ENCODE measurements around the gene CACNG6. TPM values are rescaled to one million over a fixed set of nuclear protein-coding genes. Genes with fewer than 3 reads are reported as not detected.

Gene CACNG6
- total RNA-seq, 1 experiment from 2014 or later = 2.0 TPM

GRCh38 chr19:53980539-53981375 lies 10.7 kb upstream of the CACNG6 start:
- peak in 1 of 2 experiments; percentile 22 for DNase-seq
- Histone ChIP-seq H3K27me3 (peaks cover 3% of the 10 kb centered on the region; the same call in 1 of the 2 replicates), H3K4me1 (no peaks in the 10 kb centered on the region), H3K27ac (no peak overlapping the region), H3K4me3 (peak overlapping the region; percentile 47), H3K36me3 (no peaks in the 10 kb centered on the region), H3K9me3 (replicated peaks) (no peaks in the 10 kb centered on the region)

- no peak for DNase-seq
- H3K4me1 ChIP-seq = no peaks in the 10 kb centered on the region
- H3K27me3 ChIP-seq = peaks cover 3% of the 10 kb centered on the region; the same call in 1 of the 2 replicates
- no peak overlapping the region for H3K4me3 ChIP-seq
- no peaks in the 10 kb centered on the region for H3K36me3 ChIP-seq
- H3K9me3 ChIP-seq (replicated peaks) = no peaks in the 10 kb centered on the region
- no peak overlapping the region for H3K27ac ChIP-seq
These were observed 10.0 kb upstream of the CACNG6 start for GRCh38 chr19:53981376-53981951.

GRCh38 chr19:53982001-53982451 lies 9.4 kb upstream of the CACNG6 start:
- DNase-seq = no peak
- H3K27me3 ChIP-seq = peaks cover 3% of the 10 kb centered on the region; the same call in 1 of the 2 replicates
- no peak overlapping the region for H3K4me3 ChIP-seq
- H3K36me3 ChIP-seq = no peaks in the 10 kb centered on the region
- H3K27ac ChIP-seq = no peak overlapping the region
- no peaks in the 10 kb centered on the region for H3K9me3 ChIP-seq (replicated peaks)
- no peaks in the 10 kb centered on the region for H3K4me1 ChIP-seq

DNA sequence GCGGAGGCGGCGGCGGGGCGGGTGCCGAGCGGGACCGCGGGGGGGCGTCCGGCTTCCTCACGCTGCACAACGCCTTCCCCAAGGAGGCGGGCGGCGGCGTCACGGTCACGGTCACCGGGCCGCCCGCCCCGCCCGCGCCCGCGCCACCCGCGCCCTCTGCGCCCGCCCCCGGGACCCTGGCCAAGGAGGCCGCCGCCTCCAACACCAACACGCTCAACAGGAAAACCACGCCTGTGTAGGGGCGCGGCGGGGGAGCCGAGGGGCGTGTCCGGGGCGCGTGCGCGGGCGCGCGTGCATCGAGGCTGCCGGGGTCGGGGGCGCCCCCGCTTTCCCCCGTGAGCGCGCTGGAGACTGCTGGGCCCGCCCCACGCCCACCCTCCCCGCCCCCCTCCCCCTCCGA lies 8.8 kb upstream of the CACNG6 start:
- no peak overlapping the region for H3K27ac ChIP-seq
- peaks cover 3% of the 10 kb centered on the region; the same call in 1 of the 2 replicates for H3K27me3 ChIP-seq
- DNase-seq = no peak
- no peak overlapping the region for H3K4me3 ChIP-seq
- no peaks in the 10 kb centered on the region for H3K36me3 ChIP-seq
- no peaks in the 10 kb centered on the region for H3K9me3 ChIP-seq (replicated peaks)
- no peaks in the 10 kb centered on the region for H3K4me1 ChIP-seq

GRCh38 chr19:53983457-53984289 lies 7.8 kb upstream of the CACNG6 start:
- Histone ChIP-seq H3K27me3 (peaks cover 3% of the 10 kb centered on the region; the same call in 1 of the 2 replicates), H3K4me3 (no peak overlapping the region)
- DNase-seq = no peak

DNA sequence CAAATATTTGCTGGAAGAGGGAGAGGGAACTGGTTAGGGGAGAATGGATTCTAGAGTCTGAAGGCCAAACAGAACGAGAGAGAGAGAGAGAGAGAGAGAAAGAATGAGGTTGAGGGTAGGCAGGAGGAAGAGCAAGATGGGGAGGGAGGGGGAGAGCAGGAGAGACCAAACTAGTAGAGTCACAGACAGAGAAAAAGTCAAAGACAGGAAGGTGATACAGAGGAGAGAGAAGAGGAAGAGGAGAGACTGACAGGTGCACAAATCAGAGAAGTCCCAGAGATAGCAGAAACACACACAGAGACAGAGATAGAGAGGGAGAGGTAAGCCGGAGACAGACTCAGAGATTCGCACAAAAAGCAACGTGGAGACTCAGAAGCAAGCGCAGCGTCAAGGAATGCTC lies 5.6 kb upstream of the CACNG6 start:
- no peak for DNase-seq
- H3K27me3 ChIP-seq = no peaks in the 10 kb centered on the region
- H3K9me3 ChIP-seq (replicated peaks) = no peaks in the 10 kb centered on the region
- no peaks in the 10 kb centered on the region for H3K4me1 ChIP-seq
- H3K36me3 ChIP-seq = no peaks in the 10 kb centered on the region
- H3K27ac ChIP-seq = no peak overlapping the region
- no peak overlapping the region for H3K4me3 ChIP-seq

More at GRCh38 chr19:53983457-53984289, 7.8 kb upstream of the CACNG6 start:
- Histone ChIP-seq H3K36me3 (no peaks in the 10 kb centered on the region), H3K4me1 (no peaks in the 10 kb centered on the region), H3K9me3 (replicated peaks) (no peaks in the 10 kb centered on the region), H3K27ac (no peak overlapping the region)

GRCh38 chr19:53988981-53989380 lies 2.5 kb upstream of the CACNG6 start:
- no peak for DNase-seq
- Histone ChIP-seq H3K27ac (no peak overlapping the region), H3K36me3 (no peaks in the 10 kb centered on the region), H3K4me1 (peaks cover 4% of the 10 kb centered on the region; the same call in 1 of the 2 replicates), H3K27me3 (no peaks in the 10 kb centered on the region), H3K4me3 (no peak overlapping the region), H3K9me3 (replicated peaks) (no peaks in the 10 kb centered on the region)

GRCh38 chr19:53989600-53990533 lies 1.6 kb upstream of the CACNG6 start:
- H3K36me3 ChIP-seq = no peaks in the 10 kb centered on the region
- DNase-seq = no peak
- peaks cover 4% of the 10 kb centered on the region; the same call in 1 of the 2 replicates for H3K4me1 ChIP-seq
- no peaks in the 10 kb centered on the region for H3K9me3 ChIP-seq (replicated peaks)
- no peak overlapping the region for H3K4me3 ChIP-seq
- no peak overlapping the region for H3K27ac ChIP-seq
- no peaks in the 10 kb centered on the region for H3K27me3 ChIP-seq

- Histone ChIP-seq H3K27ac (no peak overlapping the region), H3K4me1 (peaks cover 4% of the 10 kb centered on the region; the same call in 1 of the 2 replicates), H3K27me3 (no peaks in the 10 kb centered on the region), H3K9me3 (replicated peaks) (no peaks in the 10 kb centered on the region), H3K4me3 (peak overlapping the region; percentile 61), H3K36me3 (no peaks in the 10 kb centered on the region)
- no peak for DNase-seq
These were observed 774 bp downstream of the CACNG6 start for GRCh38 chr19:53992211-53992610.

DNA sequence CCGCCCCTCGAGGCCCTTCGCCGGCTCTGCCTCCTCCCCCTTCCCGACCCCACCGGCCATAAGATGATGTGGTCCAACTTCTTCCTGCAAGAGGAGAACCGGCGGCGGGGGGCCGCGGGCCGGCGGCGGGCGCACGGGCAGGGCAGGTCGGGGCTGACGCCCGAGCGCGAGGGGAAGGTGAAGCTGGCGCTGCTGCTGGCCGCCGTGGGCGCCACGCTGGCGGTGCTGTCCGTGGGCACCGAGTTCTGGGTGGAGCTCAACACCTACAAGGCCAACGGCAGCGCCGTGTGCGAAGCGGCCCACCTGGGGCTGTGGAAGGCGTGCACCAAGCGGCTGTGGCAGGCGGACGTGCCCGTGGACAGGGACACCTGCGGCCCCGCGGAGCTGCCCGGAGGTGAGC lies 1.4 kb downstream of the CACNG6 start:
- no peaks in the 10 kb centered on the region for H3K9me3 ChIP-seq (replicated peaks)
- H3K27ac ChIP-seq = no peak overlapping the region
- H3K36me3 ChIP-seq = no peaks in the 10 kb centered on the region
- peaks cover 4% of the 10 kb centered on the region; the same call in 1 of the 2 replicates for H3K4me1 ChIP-seq
- no peak for DNase-seq
- no peaks in the 10 kb centered on the region for H3K27me3 ChIP-seq
- no peak overlapping the region for H3K4me3 ChIP-seq

- Histone ChIP-seq H3K4me1 (peaks cover 4% of the 10 kb centered on the region; the same call in 1 of the 2 replicates), H3K4me3 (no peak overlapping the region), H3K9me3 (replicated peaks) (no peaks in the 10 kb centered on the region), H3K36me3 (no peaks in the 10 kb centered on the region), H3K27ac (no peak overlapping the region), H3K27me3 (no peaks in the 10 kb centered on the region)
- DNase-seq = no peak
These were observed 2.0 kb downstream of the CACNG6 start for GRCh38 chr19:53993448-53993847.

DNA sequence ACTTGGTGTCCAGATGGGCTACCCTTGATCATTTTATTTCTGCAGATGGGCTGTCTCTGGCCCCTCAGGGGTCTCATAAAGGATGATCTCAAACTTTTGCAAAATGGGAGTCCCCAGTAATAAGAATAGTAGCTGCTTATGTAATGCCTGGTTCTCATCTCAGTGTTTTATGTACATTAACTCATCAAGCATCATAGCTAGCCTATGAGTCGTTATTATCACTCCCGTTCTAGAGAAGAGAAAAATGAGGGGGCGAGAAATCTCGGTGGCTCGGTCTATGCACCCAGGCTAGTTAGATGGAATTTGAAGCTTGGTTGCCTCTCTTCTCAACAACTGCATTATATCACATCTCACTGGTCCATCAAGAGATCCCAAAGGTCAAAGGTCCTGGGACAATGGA lies 3.4 kb downstream of the CACNG6 start:
- Histone ChIP-seq H3K27ac (no peak overlapping the region), H3K27me3 (no peaks in the 10 kb centered on the region), H3K36me3 (no peaks in the 10 kb centered on the region), H3K4me3 (no peak overlapping the region), H3K9me3 (replicated peaks) (no peaks in the 10 kb centered on the region), H3K4me1 (peaks cover 4% of the 10 kb centered on the region; the same call in 1 of the 2 replicates)
- no peak for DNase-seq

DNA sequence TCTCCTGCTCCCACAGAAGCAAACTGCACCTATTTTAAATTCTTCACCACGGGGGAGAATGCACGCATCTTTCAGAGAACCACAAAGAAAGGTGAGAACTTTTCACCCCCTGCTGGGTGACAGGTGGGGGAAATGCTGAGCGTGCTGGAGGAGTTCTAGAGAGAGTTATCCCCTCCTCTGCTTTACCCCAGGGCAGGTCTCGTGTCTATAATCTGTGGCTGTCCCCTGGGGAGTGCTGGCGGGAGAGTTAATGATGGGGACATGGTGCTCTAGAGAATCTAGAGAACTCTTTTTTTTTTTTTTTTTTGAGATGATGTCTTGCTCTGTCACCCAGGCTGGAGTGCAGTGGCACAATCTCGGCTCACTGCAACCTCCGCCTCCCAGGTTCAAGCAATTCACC lies 6.8 kb downstream of the CACNG6 start:
- no peak for DNase-seq
- H3K4me1 ChIP-seq = no peaks in the 10 kb centered on the region
- H3K4me3 ChIP-seq = no peak overlapping the region
- no peak overlapping the region for H3K27ac ChIP-seq
- H3K9me3 ChIP-seq (replicated peaks) = no peaks in the 10 kb centered on the region
- H3K27me3 ChIP-seq = no peaks in the 10 kb centered on the region
- no peaks in the 10 kb centered on the region for H3K36me3 ChIP-seq

DNA sequence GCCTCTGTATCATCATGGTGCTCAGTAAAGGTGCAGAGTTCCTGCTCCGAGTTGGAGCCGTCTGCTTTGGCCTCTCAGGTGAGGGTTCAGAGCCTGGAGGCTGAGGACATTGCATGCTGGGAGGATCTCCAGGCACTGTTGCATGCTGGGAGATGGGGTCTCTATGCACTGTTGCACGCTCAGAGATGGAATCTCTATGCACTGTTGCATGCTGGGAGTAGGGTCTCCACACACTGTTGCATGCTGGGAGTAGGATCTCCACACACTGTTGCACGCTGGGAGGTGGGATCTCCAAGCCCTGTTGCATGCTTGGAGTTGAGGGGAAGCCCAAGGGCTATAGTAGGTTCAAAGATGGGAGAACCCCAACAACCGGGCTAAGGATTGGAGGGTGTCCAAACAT lies 8.3 kb downstream of the CACNG6 start:
- H3K36me3 ChIP-seq = no peaks in the 10 kb centered on the region
- no peak overlapping the region for H3K4me3 ChIP-seq
- H3K27ac ChIP-seq = no peak overlapping the region
- no peak for DNase-seq
- no peaks in the 10 kb centered on the region for H3K27me3 ChIP-seq
- H3K9me3 ChIP-seq (replicated peaks) = no peaks in the 10 kb centered on the region
- no peaks in the 10 kb centered on the region for H3K4me1 ChIP-seq

Data from SJCRH30 (cell line).